GM21381 (cell line): ENCODE results near the gene PTPRN2.

Source experiments
- ATAC-seq: cut with Tn5 transposase; IDR thresholded peaks from one replicate; pipeline ENCODE4 v1.9.1; 2021; ENCODE audit warnings: mild to moderate bottlenecking, moderate library complexity; ENCODE audit not compliant: unreplicated experiment

The PTPRN2 gene

GRCh38 chr7:157754416-157754790, 833.2 kb downstream of the PTPRN2 start:
- no peak for ATAC-seq

- no peak for ATAC-seq
Measured at GRCh38 chr7:157753713-157754415, 833.8 kb downstream of the PTPRN2 start.

- no peak for ATAC-seq
Measured at GRCh38 chr7:157752832-157753291, 834.8 kb downstream of the PTPRN2 start.

- no peak for ATAC-seq
Measured at GRCh38 chr7:157751951-157752673, 835.5 kb downstream of the PTPRN2 start.

GRCh38 chr7:157751406-157751805, 836.2 kb downstream of the PTPRN2 start:
- no peak for ATAC-seq

- no peak for ATAC-seq
Measured at GRCh38 chr7:157750291-157750690, 837.3 kb downstream of the PTPRN2 start.

GRCh38 chr7:157745721-157746709, 841.6 kb downstream of the PTPRN2 start:
- no peak for ATAC-seq

GRCh38 chr7:157744786-157745601, 842.6 kb downstream of the PTPRN2 start:
- no peak for ATAC-seq

GRCh38 chr7:157743781-157744525, 843.7 kb downstream of the PTPRN2 start:
- ATAC-seq, result no peak

GRCh38 chr7:157740251-157740798, 847.3 kb downstream of the PTPRN2 start:
- ATAC-seq, result no peak

- ATAC-seq, result no peak
Measured at GRCh38 chr7:157739650-157740049, 848.0 kb downstream of the PTPRN2 start.

- ATAC-seq, result no peak
Measured at GRCh38 chr7:157739031-157739430, 848.6 kb downstream of the PTPRN2 start.

GRCh38 chr7:157738066-157738460, 849.6 kb downstream of the PTPRN2 start:
- no peak for ATAC-seq

- no peak for ATAC-seq
Measured at GRCh38 chr7:157737151-157738065, 850.2 kb downstream of the PTPRN2 start.

- no peak for ATAC-seq
Measured at GRCh38 chr7:157736341-157736740, 851.3 kb downstream of the PTPRN2 start.

- no peak for ATAC-seq
Measured at GRCh38 chr7:157735826-157736225, 851.8 kb downstream of the PTPRN2 start.

- no peak for ATAC-seq
Measured at GRCh38 chr7:157734676-157735640, 852.7 kb downstream of the PTPRN2 start.
